ENCODE measurements around the gene SUCLA2. TPM values are rescaled to one million over a fixed set of nuclear protein-coding genes. Genes with fewer than 3 reads are reported as not detected.

The SUCLA2 gene
- total RNA-seq, 3 donors from 2014 or later (not counting 1 experiment from before 2014, with no cell fraction given), result 28.4 to 34.3 (median 31.0) TPM

DNA sequence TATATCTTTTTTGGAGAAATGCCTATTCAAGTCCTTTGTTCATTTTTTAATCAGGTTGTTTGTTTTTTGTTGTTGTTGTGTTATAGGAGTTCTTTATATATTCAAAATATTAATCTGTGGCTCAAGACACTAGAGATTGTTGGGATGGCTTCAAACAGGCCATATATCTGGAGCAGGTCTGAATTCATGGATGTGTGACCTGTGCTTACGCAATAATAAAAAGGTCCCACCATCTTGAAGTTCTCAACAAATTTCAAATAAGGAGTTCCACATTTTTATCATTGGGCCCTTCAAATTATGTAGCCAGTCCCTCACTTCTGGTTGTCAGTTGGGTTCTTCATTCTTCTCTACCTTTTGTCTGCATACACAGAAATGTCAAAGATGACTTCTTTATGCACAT, 18.7 kb upstream of the SUCLA2 start:
- WGBS (ENCODE audit: insufficient coverage), result 82% methylated on average over 1 of the region's 1 CpG
- Histone ChIP-seq H3K9me3 (ENCODE audit: control insufficient read depth, insufficient read depth, low read length) (no peaks in the 10 kb centered on the region), H3K36me3 (ENCODE audit: control insufficient read depth, insufficient read depth, low read length) (no peaks in the 10 kb centered on the region), H3K4me3 (ENCODE audit: low read length) (no peak overlapping the region), H3K27me3 (ENCODE audit: control insufficient read depth, insufficient read depth, low read length) (no peaks in the 10 kb centered on the region), H3K27ac (ENCODE audit: low read length) (no peak overlapping the region), H3K4me1 (ENCODE audit: control insufficient read depth, insufficient read depth, low read length) (no peaks in the 10 kb centered on the region)
- ATAC-seq (no peak), DNase-seq (no peak)
- TF ChIP-seq, protein P1, sequence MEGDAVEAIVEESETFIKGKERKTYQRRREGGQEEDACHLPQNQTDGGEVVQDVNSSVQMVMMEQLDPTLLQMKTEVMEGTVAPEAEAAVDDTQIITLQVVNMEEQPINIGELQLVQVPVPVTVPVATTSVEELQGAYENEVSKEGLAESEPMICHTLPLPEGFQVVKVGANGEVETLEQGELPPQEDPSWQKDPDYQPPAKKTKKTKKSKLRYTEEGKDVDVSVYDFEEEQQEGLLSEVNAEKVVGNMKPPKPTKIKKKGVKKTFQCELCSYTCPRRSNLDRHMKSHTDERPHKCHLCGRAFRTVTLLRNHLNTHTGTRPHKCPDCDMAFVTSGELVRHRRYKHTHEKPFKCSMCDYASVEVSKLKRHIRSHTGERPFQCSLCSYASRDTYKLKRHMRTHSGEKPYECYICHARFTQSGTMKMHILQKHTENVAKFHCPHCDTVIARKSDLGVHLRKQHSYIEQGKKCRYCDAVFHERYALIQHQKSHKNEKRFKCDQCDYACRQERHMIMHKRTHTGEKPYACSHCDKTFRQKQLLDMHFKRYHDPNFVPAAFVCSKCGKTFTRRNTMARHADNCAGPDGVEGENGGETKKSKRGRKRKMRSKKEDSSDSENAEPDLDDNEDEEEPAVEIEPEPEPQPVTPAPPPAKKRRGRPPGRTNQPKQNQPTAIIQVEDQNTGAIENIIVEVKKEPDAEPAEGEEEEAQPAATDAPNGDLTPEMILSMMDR (IDR thresholded peaks at IDR 0.05), result no peak
- no peaks in the 10 kb centered on the region for H3K4me1 Mint-ChIP-seq
- no peak overlapping the region for H3K27ac Mint-ChIP-seq
- no peaks in the 10 kb centered on the region for H3K9me3 Mint-ChIP-seq
- intact Hi-C loops (cut with micrococcal nuclease), result no loop called here
- H3K4me3 Mint-ChIP-seq, result no peak overlapping the region
- H3K36me3 Mint-ChIP-seq, result no peaks in the 10 kb centered on the region
- no peaks in the 10 kb centered on the region for H3K27me3 Mint-ChIP-seq (ENCODE audit: low read depth in 2 of 2)

DNA sequence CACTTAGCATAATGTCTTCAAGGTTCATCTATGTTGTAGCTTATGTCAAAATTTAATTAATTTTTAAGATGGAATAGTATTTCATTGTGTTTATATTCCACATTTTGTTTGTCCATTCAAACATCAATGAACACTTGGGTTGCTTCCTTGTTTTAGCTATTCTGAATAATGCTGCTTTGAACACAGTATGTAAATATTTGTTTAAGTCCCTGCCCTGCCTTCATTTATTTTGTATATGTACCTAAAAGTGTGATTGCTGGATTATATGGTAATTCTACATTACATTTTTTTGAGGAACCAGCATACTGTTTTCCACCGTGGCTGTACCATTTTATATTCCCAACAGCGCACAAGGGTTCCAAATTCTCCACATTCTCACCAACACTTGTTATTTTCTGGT, 17.6 kb upstream of the SUCLA2 start:
- Mint-ChIP-seq H3K36me3 (no peaks in the 10 kb centered on the region), H3K4me3 (no peak overlapping the region), H3K27me3 (ENCODE audit: low read depth in 2 of 2) (no peaks in the 10 kb centered on the region), H3K4me1 (no peaks in the 10 kb centered on the region), H3K27ac (no peak overlapping the region), H3K9me3 (no peaks in the 10 kb centered on the region)
- TF ChIP-seq, protein P1 (IDR thresholded peaks at IDR 0.05), result no peak
- H3K4me3 ChIP-seq (ENCODE audit: low read length), result no peak overlapping the region
- no peak for DNase-seq
- H3K27ac ChIP-seq (ENCODE audit: low read length), result no peak overlapping the region
- no peaks in the 10 kb centered on the region for H3K9me3 ChIP-seq (ENCODE audit: control insufficient read depth, insufficient read depth, low read length)
- WGBS (ENCODE audit: insufficient coverage), result no CpG with 5 or more reads among the region's 2 CpGs
- intact Hi-C loops (cut with micrococcal nuclease), result no loop called here
- no peak for ATAC-seq
- no peaks in the 10 kb centered on the region for H3K4me1 ChIP-seq (ENCODE audit: control insufficient read depth, insufficient read depth, low read length)
- H3K36me3 ChIP-seq (ENCODE audit: control insufficient read depth, insufficient read depth, low read length), result no peaks in the 10 kb centered on the region
- no peaks in the 10 kb centered on the region for H3K27me3 ChIP-seq (ENCODE audit: control insufficient read depth, insufficient read depth, low read length)

DNA sequence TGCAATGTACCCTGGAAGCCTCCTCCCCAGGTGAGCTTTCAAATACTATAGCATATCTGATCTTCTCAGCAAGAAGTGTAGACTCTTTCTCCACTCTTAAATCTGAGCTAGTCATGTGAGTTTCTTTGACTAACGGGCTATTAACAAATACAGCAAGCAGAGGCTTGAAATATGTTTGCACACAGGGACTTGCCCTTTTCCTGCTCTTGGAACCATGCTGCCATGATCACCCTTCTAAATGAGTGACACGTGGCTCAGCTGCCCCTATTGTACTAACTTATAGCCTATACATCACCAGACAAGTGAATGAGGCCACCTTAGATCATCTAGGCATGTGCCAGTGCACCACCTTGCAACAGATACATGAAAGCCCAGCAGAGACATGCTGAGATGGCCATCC, 13.3 kb upstream of the SUCLA2 start:
- H3K4me1 Mint-ChIP-seq, result no peaks in the 10 kb centered on the region
- ATAC-seq, result no peak
- no peaks in the 10 kb centered on the region for H3K36me3 Mint-ChIP-seq
- H3K4me3 ChIP-seq (ENCODE audit: low read length), result no peak overlapping the region
- no peaks in the 10 kb centered on the region for H3K9me3 Mint-ChIP-seq
- H3K27ac ChIP-seq (ENCODE audit: low read length), result no peak overlapping the region
- no peaks in the 10 kb centered on the region for H3K4me1 ChIP-seq (ENCODE audit: control insufficient read depth, insufficient read depth, low read length)
- no peaks in the 10 kb centered on the region for H3K36me3 ChIP-seq (ENCODE audit: control insufficient read depth, insufficient read depth, low read length)
- H3K27me3 ChIP-seq (ENCODE audit: control insufficient read depth, insufficient read depth, low read length), result no peaks in the 10 kb centered on the region
- no peaks in the 10 kb centered on the region for H3K9me3 ChIP-seq (ENCODE audit: control insufficient read depth, insufficient read depth, low read length)
- TF ChIP-seq, protein P1 (IDR thresholded peaks at IDR 0.05), result no peak
- no peaks in the 10 kb centered on the region for H3K27me3 Mint-ChIP-seq (ENCODE audit: low read depth in 2 of 2)
- no peak overlapping the region for H3K4me3 Mint-ChIP-seq
- DNase-seq, result no peak
- no peak overlapping the region for H3K27ac Mint-ChIP-seq
- WGBS (ENCODE audit: insufficient coverage), result 95% methylated on average over 2 of the region's 2 CpGs
- intact Hi-C loops (cut with micrococcal nuclease), result no loop called here

DNA sequence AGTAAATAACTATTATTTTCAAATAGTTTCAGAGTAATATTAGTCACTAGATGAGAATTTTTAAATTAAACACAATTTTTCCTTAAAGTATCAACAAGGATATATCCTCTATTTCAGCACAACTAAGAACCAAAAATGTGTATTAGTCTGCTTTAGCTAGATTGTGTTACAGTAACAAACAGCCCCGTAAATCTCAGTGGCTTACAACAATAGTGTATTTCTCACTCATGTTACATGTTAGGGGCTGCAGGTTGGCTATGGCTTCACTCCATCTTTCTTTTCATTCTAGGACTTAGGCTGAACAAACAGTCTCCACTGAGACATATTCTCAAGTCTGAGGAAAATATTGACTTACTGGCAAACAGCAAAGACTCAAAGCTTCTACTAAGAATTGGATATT, 11.6 kb upstream of the SUCLA2 start:
- no peaks in the 10 kb centered on the region for H3K9me3 Mint-ChIP-seq
- intact Hi-C loops (cut with micrococcal nuclease), result no loop called here
- no peaks in the 10 kb centered on the region for H3K27me3 Mint-ChIP-seq (ENCODE audit: low read depth in 2 of 2)
- H3K27ac ChIP-seq (ENCODE audit: low read length), result no peak overlapping the region
- DNase-seq, result no peak
- H3K27ac Mint-ChIP-seq, result no peak overlapping the region
- no peaks in the 10 kb centered on the region for H3K4me1 ChIP-seq (ENCODE audit: control insufficient read depth, insufficient read depth, low read length)
- H3K4me3 ChIP-seq (ENCODE audit: low read length), result no peak overlapping the region
- no peaks in the 10 kb centered on the region for H3K27me3 ChIP-seq (ENCODE audit: control insufficient read depth, insufficient read depth, low read length)
- H3K9me3 ChIP-seq (ENCODE audit: control insufficient read depth, insufficient read depth, low read length), result no peaks in the 10 kb centered on the region
- ATAC-seq, result no peak
- TF ChIP-seq, protein P1 (IDR thresholded peaks at IDR 0.05), result no peak
- no peaks in the 10 kb centered on the region for H3K36me3 Mint-ChIP-seq
- H3K4me3 Mint-ChIP-seq, result no peak overlapping the region
- WGBS (ENCODE audit: insufficient coverage), result no CpG with 5 or more reads among the region's 1 CpG
- H3K36me3 ChIP-seq (ENCODE audit: control insufficient read depth, insufficient read depth, low read length), result no peaks in the 10 kb centered on the region
- no peaks in the 10 kb centered on the region for H3K4me1 Mint-ChIP-seq
